A673 (cell line): ENCODE results near the gene SOX11.

ENCODE experiments used
- CTCF ChIP-seq: fragments of 300-800, 200-600 bp; sonication (generic); conservative IDR thresholded peaks from 2 replicates; pipeline ENCODE4 v1.5.1; 2017; ENCODE audit warnings: low read depth, mild to moderate bottlenecking, antibody characterized with exemption, low read length, moderate library complexity, mixed read lengths
- EZH2 ChIP-seq: fragments of 200-600 bp; sonication (generic); IDR thresholded peaks from 2 replicates; pipeline ENCODE4 v1.6.1; 2017; ENCODE audit warnings: borderline replicate concordance, low read depth, mild to moderate bottlenecking, mixed read lengths, antibody characterized with exemption, low read length; ENCODE audit not compliant: poor library complexity, severe bottlenecking

DNA sequence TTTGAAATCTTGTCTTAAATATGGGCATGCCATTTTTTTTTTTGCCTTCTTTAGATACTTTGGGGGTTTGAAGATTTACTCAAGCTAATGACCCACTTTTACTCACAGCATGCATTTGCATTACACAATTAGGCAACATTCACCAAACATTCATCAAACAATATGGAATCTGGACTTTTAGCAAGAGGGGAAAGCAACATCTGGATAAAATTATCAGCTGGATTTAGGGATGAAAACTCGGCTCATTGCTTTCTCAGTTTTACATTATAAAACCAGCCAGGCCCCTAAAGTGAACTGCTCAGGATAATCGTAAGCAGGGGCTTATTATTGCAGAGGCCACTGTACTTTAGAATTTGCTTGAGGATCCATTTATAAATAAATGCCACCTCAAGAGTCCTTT is 44.7 kb downstream of the SOX11 start:
- no peak for TF ChIP-seq CTCF
- no peak for TF ChIP-seq EZH2
